Fibroblast of skin of abdomen (primary cell): ENCODE measurements around the gene PDE4D.
"Not testable (repeated sequence)": the region's sequence is repeated elsewhere in the genome, so short reads cannot be mapped to it uniquely, and the experiment has no call there.

Experiments
- DNase-seq: peaks from one replicate; pipeline ENCODE4 v3.0.0-alpha.2; 2013

Gene PDE4D

GRCh38 chr5:59407967-59408366 is 485.6 kb downstream of the PDE4D start:
- DNase-seq = no peak

GRCh38 chr5:59401637-59402036 is 491.9 kb downstream of the PDE4D start:
- DNase-seq = no peak

DNA sequence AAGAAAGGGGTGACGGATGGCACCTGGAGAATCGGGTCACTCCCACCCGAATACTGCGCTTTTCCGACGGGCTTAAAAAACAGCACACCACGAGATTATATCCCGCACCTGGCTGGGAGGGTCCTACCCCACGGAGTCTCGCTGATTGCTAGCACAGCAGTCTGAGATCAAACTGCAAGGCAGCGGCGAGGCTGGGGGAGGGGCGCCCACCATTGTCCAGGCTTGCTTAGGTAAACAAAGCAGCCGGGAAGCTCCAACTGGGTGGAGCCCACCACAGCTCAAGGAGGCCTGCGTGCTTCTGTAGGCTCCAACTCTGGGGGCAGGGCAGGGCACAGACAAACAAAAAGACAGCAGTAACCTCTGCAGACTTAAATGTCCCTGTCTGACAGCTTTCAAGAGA is 498.6 kb downstream of the PDE4D start:
- DNase-seq = not testable (repeated sequence)

DNA sequence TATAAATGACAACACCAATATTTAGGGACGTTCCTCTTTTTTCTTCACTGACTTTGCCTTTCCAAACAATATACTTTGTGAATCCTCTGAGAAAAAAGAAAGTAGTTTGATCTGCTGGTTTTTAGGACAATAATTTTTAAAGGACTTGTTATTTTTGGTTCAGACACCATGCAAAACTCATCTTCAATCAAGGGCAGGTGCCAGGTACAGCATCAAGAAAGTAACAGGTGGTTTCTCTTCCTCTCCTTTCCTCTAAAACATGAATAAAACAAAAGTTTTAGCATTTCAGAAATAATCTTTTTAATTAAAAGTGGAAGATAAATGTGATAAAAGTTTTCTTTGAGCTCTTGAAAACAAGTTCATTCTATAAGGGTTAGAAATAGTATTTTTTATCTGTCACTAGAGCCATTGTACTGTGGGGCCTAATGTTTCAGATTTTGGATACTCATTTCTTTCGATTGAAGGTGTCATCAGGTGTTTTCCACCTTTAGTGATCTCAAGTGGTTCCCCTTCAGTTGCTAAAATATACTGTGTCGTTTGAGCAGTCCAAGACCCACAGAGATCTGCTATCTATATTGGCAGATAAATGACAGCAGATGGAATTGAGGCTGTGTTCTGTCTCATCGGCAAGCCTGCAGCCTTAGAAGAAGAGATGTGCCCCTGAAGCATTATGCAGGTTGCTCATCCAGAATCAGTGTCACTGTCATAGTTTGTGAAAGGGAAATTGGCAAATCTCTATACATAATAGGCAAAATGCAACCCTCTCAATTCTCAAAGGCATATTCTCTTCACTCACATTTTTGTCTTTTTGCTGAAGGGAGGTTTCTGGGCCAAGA is 499.7 kb downstream of the PDE4D start:
- DNase-seq = no peak

- no peak for DNase-seq
Measured at GRCh38 chr5:59391576-59391975, 501.9 kb downstream of the PDE4D start.

- DNase-seq = no peak
Measured at GRCh38 chr5:59390989-59391388, 502.5 kb downstream of the PDE4D start.

GRCh38 chr5:59390074-59390659 is 503.4 kb downstream of the PDE4D start:
- peak; percentile 23 for DNase-seq

GRCh38 chr5:59387127-59387526 is 506.4 kb downstream of the PDE4D start:
- DNase-seq = no peak

DNA sequence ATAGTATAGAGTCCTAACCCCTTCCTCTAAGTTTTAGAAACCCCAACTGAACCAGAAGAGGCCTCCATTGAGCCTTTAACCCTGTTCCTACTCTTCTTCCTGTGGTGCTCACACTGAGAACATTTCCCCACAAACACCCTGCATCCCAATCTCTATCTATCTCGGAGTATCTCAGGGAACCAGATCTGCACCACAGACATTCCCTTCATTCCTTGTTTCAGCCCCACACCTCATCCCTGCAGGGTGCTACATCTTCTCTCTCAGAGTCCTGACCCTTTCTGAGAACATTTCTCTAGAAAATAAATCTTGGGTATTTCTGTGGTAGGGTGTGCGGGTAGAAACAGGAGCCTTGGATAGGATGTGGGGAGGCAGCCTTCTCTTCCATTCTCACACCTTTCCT is 507.8 kb downstream of the PDE4D start:
- DNase-seq = no peak

DNA sequence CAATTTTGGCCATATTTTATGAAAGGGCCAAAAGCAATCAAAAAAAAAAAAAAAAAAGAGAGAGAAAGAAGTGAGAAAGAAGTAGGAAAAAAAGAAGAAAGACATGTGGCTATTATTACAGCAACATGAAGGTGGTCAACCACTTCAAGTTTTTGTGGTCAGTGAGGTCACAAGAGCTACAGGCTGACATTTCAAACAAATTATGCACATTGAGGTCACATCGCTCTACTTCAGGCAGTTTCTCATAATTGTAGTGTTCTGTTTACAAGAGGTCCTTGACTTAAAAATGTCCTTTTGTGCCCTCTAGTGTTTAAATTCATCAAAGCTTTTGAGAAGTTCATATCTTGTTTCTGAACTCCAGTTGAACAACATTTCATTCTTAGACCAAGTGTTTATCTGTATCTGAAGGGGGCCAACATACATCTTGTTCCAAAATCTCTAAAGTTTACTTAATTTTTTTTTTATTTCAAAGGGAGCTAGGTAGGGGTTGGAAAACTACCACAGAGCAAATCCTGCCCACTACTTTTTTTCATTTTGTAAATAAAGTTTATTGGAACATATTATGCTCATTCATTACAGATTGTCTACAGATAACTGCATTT is 513.1 kb downstream of the PDE4D start:
- peak; percentile 88 for DNase-seq

- not testable (repeated sequence) for DNase-seq
Measured at GRCh38 chr5:59374036-59374435, 519.5 kb downstream of the PDE4D start.

- no peak for DNase-seq
Measured at GRCh38 chr5:59371525-59372127, 521.9 kb downstream of the PDE4D start.

GRCh38 chr5:59368951-59369350 is 524.6 kb downstream of the PDE4D start:
- no peak for DNase-seq

GRCh38 chr5:59367791-59368394 is 525.6 kb downstream of the PDE4D start:
- DNase-seq = peak; percentile 63

DNA sequence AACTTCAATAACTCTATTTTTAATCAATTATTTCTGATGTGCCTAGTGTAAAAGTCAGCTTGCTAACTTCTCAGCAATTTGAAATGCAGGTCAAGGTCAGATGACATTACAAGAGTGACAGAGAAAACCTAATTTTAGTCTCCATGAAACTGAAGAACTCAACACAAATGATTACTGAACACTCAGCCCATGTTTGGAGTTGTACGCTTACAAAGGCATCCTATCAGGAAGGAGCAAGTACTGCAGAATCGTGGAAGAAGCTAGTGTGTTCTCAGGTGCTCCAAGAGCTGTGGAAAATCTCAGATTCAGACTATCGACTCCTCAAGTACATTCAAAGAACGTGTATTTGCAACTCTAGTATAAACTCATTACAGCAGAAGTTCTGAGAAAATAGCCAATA is 526.7 kb downstream of the PDE4D start:
- DNase-seq = no peak

DNA sequence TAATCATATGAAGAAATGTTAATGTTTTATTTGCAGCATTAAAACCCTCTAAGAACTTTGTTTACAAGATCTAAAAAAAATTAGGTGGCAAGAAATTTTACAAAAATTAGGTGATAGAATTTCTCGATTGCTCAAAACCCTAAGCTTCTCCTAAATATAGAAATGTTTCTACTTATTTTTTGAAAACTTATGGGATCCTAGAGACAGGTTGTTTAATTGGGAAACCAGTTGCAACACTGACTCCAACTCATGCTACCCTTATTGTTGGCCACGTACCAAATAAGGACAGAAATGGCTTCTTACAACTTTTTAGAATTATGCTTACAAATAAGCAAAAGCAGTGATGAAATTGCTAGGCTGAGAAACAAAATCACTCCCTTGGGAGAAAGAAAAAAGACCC is 531.1 kb downstream of the PDE4D start:
- no peak for DNase-seq

DNA sequence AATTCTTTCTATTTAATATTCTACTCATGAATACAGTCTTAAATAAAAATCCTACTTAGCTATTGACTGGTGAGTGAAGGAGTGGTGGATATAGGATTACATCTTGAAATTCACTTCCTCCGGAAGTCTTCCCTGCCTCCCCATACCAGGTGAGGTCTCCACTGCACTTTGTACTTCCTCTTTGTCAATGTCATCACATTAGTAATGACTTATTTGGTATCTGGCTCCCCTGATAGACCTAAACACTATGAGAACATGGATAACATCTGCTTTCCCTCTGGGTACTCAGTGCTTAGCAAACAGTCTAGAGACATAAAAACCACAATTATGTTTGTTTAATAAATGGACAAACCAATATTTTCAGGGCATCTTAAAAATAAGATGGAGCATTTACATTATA is 532.1 kb downstream of the PDE4D start:
- no peak for DNase-seq

DNA sequence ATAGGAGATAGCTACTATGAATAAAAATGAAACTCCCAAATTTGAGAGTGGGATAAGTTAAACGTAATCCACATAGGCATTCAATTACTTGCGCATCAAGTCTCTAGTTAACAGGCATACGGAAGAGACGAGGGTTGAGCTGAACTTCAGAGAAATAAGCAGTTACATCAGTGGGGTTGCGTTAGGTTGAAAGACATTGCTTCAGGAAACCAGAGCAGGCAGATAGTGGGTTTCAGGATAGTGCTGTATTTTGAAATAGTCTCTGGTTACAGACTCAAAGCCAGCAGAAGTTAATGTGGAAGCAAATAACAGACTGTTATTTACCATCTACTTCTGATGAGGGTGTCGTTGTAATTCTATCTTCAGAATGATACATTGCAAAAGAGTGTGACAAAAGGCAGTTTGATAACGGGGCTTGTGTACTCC is 533.4 kb downstream of the PDE4D start:
- DNase-seq = no peak

- peak; percentile 44 for DNase-seq
Measured at GRCh38 chr5:59358005-59358861, 535.3 kb downstream of the PDE4D start.

DNA sequence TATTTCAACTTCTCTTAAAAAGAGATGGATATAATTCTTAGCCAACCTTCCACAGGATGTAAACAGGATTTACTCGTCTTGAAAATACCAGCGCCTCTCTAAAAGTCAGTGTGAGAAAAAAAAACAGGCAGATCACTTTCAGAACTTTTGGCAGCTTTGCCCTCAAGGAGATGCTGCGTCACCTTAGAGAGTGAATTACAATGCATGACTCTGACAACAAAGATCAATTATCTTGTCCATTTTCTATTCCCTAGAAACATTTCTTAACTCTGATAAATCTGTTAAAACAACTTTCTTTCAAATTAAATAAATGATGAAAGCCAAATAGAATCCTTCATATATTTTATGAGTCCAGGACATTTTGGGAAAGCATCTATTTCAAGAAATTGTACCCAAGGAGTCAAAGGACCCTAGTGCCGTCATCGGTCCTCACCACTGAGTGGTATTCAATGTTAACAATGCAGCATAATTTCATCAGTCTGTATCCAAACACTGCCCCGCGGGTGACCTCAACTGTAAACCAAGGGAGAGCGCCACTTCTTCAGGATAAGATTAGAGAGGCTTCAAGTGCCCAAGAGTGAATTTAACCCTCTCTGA is 536.0 kb downstream of the PDE4D start:
- DNase-seq = no peak

GRCh38 chr5:59356813-59357380 is 536.6 kb downstream of the PDE4D start:
- DNase-seq = no peak
